CD4-positive, CD25-positive, alpha-beta regulatory T cell (primary cell): Measurements from ENCODE around the gene MTMR4. TPM values are rescaled to one million over a fixed set of nuclear protein-coding genes. Genes with fewer than 3 reads are reported as not detected.

Experiments used
- ATAC-seq, 2 donors: fragments of 150-1000 bp; cut with Tn5 transposase; one replicate each; pipeline ENCODE4 v1.10.0; 2021; ENCODE audit warnings: low read depth in 2 of 2, moderate number of reproducible peaks in 2 of 2, moderate library complexity in 1 of 2
- DNase-seq, 3 donors: peaks; one replicate each; pipeline versions ENCODE4 v3.0.0 to v3.0.0-alpha.2; 2012 to 2022; ENCODE audit warnings: mixed read lengths in 1 of 3
- H3K27ac ChIP-seq: one replicate; pipeline ENCODE4 v1.7.0; 2013; ENCODE audit warnings: mild to moderate bottlenecking, low read length; ENCODE audit not compliant: insufficient read depth, poor library complexity, severe bottlenecking
- H3K27me3 ChIP-seq: one replicate; pipeline ENCODE4 v1.7.0; 2013; ENCODE audit warnings: low read length; ENCODE audit not compliant: control insufficient read depth, insufficient read depth
- H3K36me3 ChIP-seq: one replicate; pipeline ENCODE4 v1.7.0; 2013; ENCODE audit warnings: mild to moderate bottlenecking, low read length, moderate library complexity; ENCODE audit not compliant: control insufficient read depth, insufficient read depth
- H3K4me1 ChIP-seq: 2 replicates; pipeline ENCODE4 v1.7.0; 2013; ENCODE audit warnings: mild to moderate bottlenecking, low read length; ENCODE audit not compliant: insufficient read depth, control insufficient read depth, poor library complexity, severe bottlenecking
- H3K4me3 ChIP-seq: one replicate; pipeline ENCODE4 v1.7.0; 2013; ENCODE audit warnings: low read depth, mild to moderate bottlenecking, low read length, moderate library complexity
- H3K9me3 ChIP-seq, 2 experiments: 1 replicate in 1 of 2; 2 replicates in 1 of 2; pipeline ENCODE4 v1.7.0; 2013; ENCODE audit warnings: low read length in 2 of 2, mild to moderate bottlenecking in 1 of 2, moderate library complexity in 1 of 2; ENCODE audit not compliant: control insufficient read depth in 2 of 2
- H3K27ac Mint-ChIP-seq, 3 donors: one replicate each; pipeline ENCODE4 v1.8.0; 2020 to 2022; ENCODE audit warnings: mild to moderate bottlenecking in 3 of 3, mixed read lengths in 3 of 3, moderate library complexity in 2 of 3
- H3K27me3 Mint-ChIP-seq: one replicate; pipeline ENCODE4 v1.8.0; 2022; ENCODE audit warnings: mild to moderate bottlenecking, mixed read lengths
- H3K36me3 Mint-ChIP-seq: one replicate; pipeline ENCODE4 v1.8.0; 2020; ENCODE audit warnings: mixed read lengths
- H3K4me1 Mint-ChIP-seq, 4 donors: one replicate each; pipeline ENCODE4 v1.8.0; 2020 to 2022; ENCODE audit warnings: mixed read lengths in 4 of 4, mild to moderate bottlenecking in 1 of 4
- H3K4me3 Mint-ChIP-seq, 4 donors: one replicate each; pipeline ENCODE4 v1.8.0; 2020 to 2022; ENCODE audit warnings: mild to moderate bottlenecking in 4 of 4, mixed read lengths in 4 of 4, moderate library complexity in 3 of 4
- H3K9me3 Mint-ChIP-seq, 7 donors: one replicate each; pipeline ENCODE4 v1.8.0; 2020 to 2022; ENCODE audit warnings: mixed read lengths in 7 of 7, mild to moderate bottlenecking in 3 of 7, moderate library complexity in 2 of 7
- polyA plus RNA-seq, 4 donors: library from polyadenylated mRNA; unstranded; fragments of 300-500 nt; fragmentation: Illumina TruSeq; gene quantifications; one replicate each; pipeline ENCODE4 v1.2.3, GENCODE V29; 2021
- total RNA-seq: library from RNA; stranded (reverse); gene quantifications from one replicate; pipeline ENCODE4 v1.2.3, GENCODE V29; 2022

MTMR4 gene
- total and polyA plus RNA-seq, 5 donors from 2014 or later = 16.5 to 43.6 (median 19.0) TPM

- Histone ChIP-seq H3K27me3 (no peaks in the 10 kb centered on the region), H3K27ac (peak overlapping the region; percentile 35), H3K36me3 (peaks cover 18% of the 10 kb centered on the region), H3K4me3 (peak overlapping the region; percentile 21), H3K9me3 (no peaks in the 10 kb centered on the region), H3K4me1 (peaks cover 42% of the 10 kb centered on the region)
- no peaks in the 10 kb centered on the region for H3K27me3 Mint-ChIP-seq
- peak overlapping the region in 2 of 3 donors; percentile 69 to 94 for H3K27ac Mint-ChIP-seq
- no peaks in the 10 kb centered on the region for H3K9me3 Mint-ChIP-seq
- peaks cover 17% of the 10 kb centered on the region for H3K36me3 Mint-ChIP-seq
- DNase-seq (no peak), ATAC-seq (no peak)
- peaks cover 26 to 67% (median 42%) of the 10 kb centered on the region in 4 donors for H3K4me1 Mint-ChIP-seq
- H3K4me3 Mint-ChIP-seq = peak overlapping the region; percentile 82 to 96 (median 89)
These were observed 848 bp upstream of the MTMR4 start for GRCh38 chr17:58515286-58515685.

DNA sequence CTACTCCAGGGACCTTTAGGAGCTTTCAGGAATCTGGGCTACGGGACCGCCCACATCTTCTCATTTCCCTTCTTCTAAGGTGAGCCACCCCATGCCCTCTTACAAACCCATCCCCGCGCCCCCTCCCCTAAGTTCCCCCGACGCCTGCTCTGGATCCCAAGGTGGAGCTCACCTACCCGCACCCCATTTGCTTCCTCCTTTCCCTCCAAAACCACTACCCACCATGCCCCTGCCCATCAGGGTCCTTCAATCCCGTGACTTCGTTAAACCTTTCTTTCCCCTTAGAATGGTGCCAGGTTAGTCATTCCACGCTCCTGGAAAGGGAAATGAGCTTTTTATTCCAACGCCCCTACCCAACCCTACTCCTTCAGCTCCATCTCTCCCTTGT, 326 bp upstream of the MTMR4 start:
- no peaks in the 10 kb centered on the region for H3K9me3 Mint-ChIP-seq
- no peaks in the 10 kb centered on the region for H3K27me3 Mint-ChIP-seq
- H3K4me3 Mint-ChIP-seq = peak overlapping the region; percentile 82 to 96 (median 89)
- Histone ChIP-seq H3K4me1 (peaks cover 38% of the 10 kb centered on the region), H3K4me3 (peak overlapping the region; percentile 21), H3K27ac (peak overlapping the region; percentile 35), H3K9me3 (no peaks in the 10 kb centered on the region), H3K36me3 (peaks cover 23% of the 10 kb centered on the region), H3K27me3 (no peaks in the 10 kb centered on the region)
- no peak for DNase-seq
- peak overlapping the region; percentile 45 to 94 (median 57) for H3K27ac Mint-ChIP-seq
- H3K36me3 Mint-ChIP-seq = peaks cover 23% of the 10 kb centered on the region
- ATAC-seq = no peak
- H3K4me1 Mint-ChIP-seq = peaks cover 27 to 67% (median 47%) of the 10 kb centered on the region in 4 donors

DNA sequence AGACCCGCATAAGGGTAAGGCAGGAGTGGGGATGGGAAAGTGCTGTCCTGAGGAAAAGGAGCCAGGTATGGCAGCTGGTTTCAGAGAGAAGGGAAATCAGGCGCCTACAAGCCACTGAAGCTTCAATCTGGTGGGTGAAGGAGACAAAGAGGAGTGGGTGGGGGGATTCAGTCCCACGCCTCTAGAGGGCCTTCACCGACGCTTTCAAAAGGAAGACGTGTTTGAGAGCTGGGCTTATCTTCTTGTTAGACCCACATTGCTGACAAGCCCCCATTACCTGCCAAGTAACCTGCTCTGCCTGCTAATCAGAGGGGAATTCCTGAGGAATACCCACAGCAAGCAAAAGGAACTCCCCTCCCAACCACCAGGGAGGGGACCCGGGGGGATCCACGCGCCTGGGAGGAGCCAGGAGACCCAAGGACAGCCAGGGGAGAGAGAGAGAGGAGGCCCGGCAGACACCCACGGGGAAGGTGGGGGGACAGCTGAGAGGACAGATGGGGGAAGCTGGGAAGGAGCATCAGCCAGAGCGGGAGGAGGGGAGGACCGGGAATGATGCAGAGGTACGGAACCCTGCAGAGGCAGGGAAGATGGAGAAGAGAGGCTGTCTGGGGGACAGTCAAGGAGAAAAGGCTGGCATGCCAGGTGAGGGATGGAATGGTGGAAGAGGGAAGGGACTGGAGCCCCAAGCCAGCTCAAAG, 1.0 kb downstream of the MTMR4 start:
- H3K27ac Mint-ChIP-seq = peak overlapping the region in 2 of 3 donors; percentile 75 to 84
- H3K36me3 Mint-ChIP-seq = peaks cover 32% of the 10 kb centered on the region
- DNase-seq = no peak
- H3K9me3 Mint-ChIP-seq = no peaks in the 10 kb centered on the region
- Histone ChIP-seq H3K9me3 (no peaks in the 10 kb centered on the region), H3K36me3 (peaks cover 35% of the 10 kb centered on the region), H3K27ac (no peak overlapping the region), H3K4me3 (peak overlapping the region; percentile 69), H3K27me3 (no peaks in the 10 kb centered on the region), H3K4me1 (peaks cover 32% of the 10 kb centered on the region)
- no peaks in the 10 kb centered on the region for H3K27me3 Mint-ChIP-seq
- peaks cover 27 to 61% (median 44%) of the 10 kb centered on the region in 4 donors for H3K4me1 Mint-ChIP-seq
- H3K4me3 Mint-ChIP-seq = peak overlapping the region; percentile 87 to 95 (median 93)
- no peak for ATAC-seq

GRCh38 chr17:58510075-58510474, 4.4 kb downstream of the MTMR4 start:
- H3K9me3 Mint-ChIP-seq = no peaks in the 10 kb centered on the region
- Histone ChIP-seq H3K27me3 (no peaks in the 10 kb centered on the region), H3K9me3 (no peaks in the 10 kb centered on the region), H3K36me3 (peaks cover 63% of the 10 kb centered on the region), H3K4me1 (peaks cover 20% of the 10 kb centered on the region), H3K27ac (no peak overlapping the region), H3K4me3 (no peak overlapping the region)
- ATAC-seq = no peak
- peaks cover 17 to 42% (median 27%) of the 10 kb centered on the region in 4 donors for H3K4me1 Mint-ChIP-seq
- H3K27me3 Mint-ChIP-seq = no peaks in the 10 kb centered on the region
- DNase-seq = no peak
- peak overlapping the region in 2 of 3 donors; percentile 12 to 28 for H3K27ac Mint-ChIP-seq
- H3K4me3 Mint-ChIP-seq = no peak overlapping the region
- peaks cover 50% of the 10 kb centered on the region for H3K36me3 Mint-ChIP-seq

DNA sequence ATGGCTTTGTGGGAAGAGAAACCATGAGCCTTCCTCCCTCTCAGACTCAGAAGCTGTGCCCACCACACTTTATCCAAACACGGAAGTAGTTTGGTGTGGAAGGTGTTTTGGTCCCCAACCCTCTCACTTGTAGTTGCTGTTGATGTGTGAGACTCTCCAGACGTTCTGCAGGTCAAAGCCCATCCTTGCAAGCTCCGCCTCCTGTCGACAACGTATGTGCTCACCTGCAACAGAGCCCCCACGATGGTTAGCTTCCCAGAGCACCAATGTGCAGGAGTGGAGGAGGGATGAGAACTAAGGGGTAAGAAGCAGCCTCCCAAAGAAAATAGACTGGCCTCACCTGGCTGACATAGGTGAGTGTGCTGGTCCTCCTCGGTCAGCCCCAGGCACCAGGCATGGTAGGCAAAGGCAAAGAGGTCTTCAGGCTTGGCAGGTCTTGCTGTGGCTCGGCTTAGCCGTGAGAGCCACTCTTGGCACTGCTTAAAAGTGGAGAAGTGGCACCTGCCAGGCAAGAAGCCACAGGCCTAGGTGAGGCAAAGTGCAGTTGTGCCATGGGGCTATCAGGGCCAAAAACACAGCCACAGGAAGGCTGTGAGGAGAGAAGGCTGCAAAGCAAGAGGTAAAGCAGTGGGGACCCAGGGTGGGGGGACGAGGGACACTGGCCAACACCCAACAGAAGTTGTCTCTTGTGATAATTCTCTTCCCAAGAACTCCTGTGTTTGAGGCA, 5.9 kb downstream of the MTMR4 start:
- peaks cover 8% of the 10 kb centered on the region for H3K4me1 ChIP-seq
- H3K4me1 Mint-ChIP-seq = peaks cover 15 to 37% (median 23%) of the 10 kb centered on the region in 4 donors
- ATAC-seq (peak in 1 of 2 donors; percentile 28), DNase-seq (no peak)
- H3K36me3 Mint-ChIP-seq = peaks cover 61% of the 10 kb centered on the region
- H3K27me3 ChIP-seq = no peaks in the 10 kb centered on the region
- H3K36me3 ChIP-seq = peaks cover 79% of the 10 kb centered on the region
- no peak overlapping the region for H3K27ac Mint-ChIP-seq
- H3K27me3 Mint-ChIP-seq = no peaks in the 10 kb centered on the region
- H3K9me3 ChIP-seq = no peaks in the 10 kb centered on the region
- H3K4me3 Mint-ChIP-seq = no peak overlapping the region
- no peak overlapping the region for H3K27ac ChIP-seq
- H3K9me3 Mint-ChIP-seq = no peaks in the 10 kb centered on the region
- H3K4me3 ChIP-seq = no peak overlapping the region

DNA sequence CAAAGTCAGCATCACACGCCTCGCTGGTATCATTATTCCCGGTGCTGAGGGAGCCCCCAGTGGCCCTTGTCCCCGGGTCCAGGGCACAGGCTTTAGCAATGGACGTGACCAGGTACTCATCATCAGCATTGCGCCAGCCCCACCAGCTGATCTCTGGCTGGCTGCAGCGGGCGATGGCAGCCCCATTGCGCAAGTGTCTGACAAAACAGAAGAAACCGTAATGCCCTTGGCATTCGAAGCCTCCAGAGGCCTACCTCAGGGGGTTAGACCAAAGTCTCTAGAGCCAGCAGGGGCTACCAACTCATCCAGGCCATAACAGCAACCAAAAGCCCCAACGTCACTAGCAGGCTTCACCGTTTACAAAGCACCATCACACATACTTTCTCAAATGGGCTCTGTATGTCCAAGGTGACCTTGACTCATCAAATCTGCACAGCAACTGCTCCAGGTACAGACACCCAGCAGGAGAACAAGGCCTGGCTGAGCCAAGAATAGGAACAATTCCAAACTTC, 7.3 kb downstream of the MTMR4 start:
- H3K27ac Mint-ChIP-seq = no peak overlapping the region
- peaks cover 67% of the 10 kb centered on the region for H3K36me3 Mint-ChIP-seq

DNA sequence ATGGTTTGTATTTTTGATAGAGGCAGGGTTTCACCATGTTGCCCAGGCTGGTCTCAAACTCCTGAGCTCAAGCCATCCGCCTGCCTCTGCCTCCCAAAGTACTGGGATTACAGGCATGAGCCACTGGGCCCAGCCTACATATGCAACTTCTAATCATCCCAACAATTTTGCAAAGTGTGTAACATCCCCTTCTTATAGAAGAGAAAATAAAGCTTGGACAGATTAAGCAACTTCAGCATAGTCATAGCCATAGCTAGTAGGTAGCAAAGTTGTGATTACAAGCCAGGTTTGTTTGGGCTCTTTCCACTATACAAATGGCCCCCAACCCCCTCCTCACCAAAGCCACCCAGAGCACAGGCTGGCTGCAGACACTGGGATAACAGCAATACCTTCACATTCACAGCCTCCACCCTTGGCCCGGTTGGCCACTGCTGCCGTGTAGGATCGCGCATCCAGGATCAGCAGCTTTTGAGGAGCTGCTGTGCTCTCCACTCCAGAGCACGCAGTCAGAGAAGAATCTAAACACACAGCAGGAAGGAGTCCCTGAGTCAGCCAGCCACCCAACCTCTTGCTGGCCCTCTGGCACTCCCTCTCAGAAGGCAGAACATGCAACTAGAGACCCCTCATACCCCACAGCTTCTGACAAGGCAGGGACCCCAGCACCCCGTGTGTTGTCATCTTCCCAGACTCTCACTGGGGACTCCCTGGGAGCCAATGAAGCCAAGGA, 7.9 kb downstream of the MTMR4 start:
- Histone ChIP-seq H3K9me3 (no peaks in the 10 kb centered on the region), H3K36me3 (peaks cover 91% of the 10 kb centered on the region), H3K27me3 (no peaks in the 10 kb centered on the region), H3K4me3 (no peak overlapping the region), H3K4me1 (no peaks in the 10 kb centered on the region), H3K27ac (no peak overlapping the region)
- Mint-ChIP-seq H3K27ac (peak overlapping the region in 1 of 3 donors; percentile 69), H3K36me3 (peaks cover 65% of the 10 kb centered on the region), H3K4me1 (peaks cover 7 to 17% (median 10%) of the 10 kb centered on the region in 4 donors), H3K27me3 (no peaks in the 10 kb centered on the region), H3K9me3 (no peaks in the 10 kb centered on the region), H3K4me3 (no peak overlapping the region)
- ATAC-seq (no peak), DNase-seq (no peak)

More for the DNA sequence above, 7.3 kb downstream of the MTMR4 start:
- Mint-ChIP-seq H3K4me3 (no peak overlapping the region), H3K27me3 (no peaks in the 10 kb centered on the region), H3K4me1 (peaks cover 10 to 23% (median 14%) of the 10 kb centered on the region in 4 donors), H3K9me3 (no peaks in the 10 kb centered on the region)
- Histone ChIP-seq H3K27ac (no peak overlapping the region), H3K4me1 (no peaks in the 10 kb centered on the region), H3K4me3 (no peak overlapping the region), H3K36me3 (peaks cover 88% of the 10 kb centered on the region), H3K27me3 (no peaks in the 10 kb centered on the region), H3K9me3 (no peaks in the 10 kb centered on the region)
- ATAC-seq (no peak), DNase-seq (no peak)
